Inferior parietal cortex (tissue), 1 donor: ENCODE results near the gene SPRR4.

Experiments used
- DNase-seq: peaks from one replicate; pipeline ENCODE4 v3.0.0-alpha.2; 2016; ENCODE audit errors: extremely low spot score

SPRR4 gene, protein sequence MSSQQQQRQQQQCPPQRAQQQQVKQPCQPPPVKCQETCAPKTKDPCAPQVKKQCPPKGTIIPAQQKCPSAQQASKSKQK

DNA sequence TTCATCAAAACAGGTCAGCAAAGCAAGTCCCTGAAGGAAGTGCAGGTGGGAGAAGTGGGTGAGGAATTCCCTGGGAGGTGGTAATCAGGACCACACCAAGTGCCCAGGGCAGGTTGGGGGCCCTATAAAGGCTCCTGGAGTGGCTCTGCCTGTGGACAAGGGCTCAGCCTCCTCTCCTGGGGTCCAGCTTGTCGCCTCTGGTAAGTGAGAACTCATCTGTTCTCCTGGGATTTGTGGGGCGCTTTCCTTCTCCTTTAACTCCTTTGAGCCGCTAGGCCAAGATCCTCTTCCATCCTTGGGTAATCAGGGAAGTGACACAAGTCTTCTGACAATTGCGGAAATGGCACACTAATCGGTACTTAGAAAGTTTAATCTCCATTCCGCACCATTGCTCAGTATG, at the start of gene SPRR4:
Gene SPRR4 (plus strand): TSS at position 154 of the 400 bp plus-strand sequence. CDS start 1,243 bp downstream, outside the sequence.
- DNase-seq, result no peak

DNA sequence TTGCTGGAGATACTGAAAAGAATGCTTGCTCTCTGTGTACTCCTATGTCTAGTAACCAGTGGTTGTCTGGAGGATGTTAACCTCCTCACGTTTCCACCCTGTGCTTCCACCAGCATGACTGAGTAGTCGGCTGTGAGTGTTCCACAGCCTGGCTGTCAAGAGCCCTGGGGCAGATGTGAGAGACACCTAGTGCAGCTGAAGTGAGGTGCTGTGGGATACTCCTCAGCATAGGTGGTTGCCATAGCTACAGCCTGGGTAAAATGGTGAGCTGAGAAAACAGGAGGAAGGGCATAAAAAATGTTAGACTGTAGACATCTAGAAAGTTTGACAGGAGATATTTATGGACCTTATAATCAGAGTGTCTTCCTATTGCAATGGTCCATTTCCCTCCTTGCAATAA, 46.3 kb upstream of the SPRR4 start:
- DNase-seq, result no peak

DNA sequence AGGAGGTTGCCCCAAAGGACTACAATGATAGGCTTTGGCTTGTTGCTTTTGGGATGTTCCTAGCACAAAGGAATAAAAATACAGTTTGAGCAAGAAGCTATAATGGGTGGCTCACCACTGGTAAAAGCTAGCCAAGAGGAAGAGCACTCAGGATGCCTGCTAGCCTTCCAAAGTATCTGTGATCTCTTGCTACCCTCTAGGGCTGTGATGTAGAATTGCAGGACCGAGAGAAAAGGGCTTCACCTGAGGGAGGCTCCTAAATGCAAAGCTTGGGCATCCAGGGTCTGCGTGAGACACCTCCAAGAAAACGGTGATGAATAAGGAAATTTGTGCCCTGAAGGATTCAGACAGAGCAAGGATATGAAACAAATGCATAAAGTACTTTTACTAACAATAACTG, 44.4 kb upstream of the SPRR4 start:
- no peak for DNase-seq

DNA sequence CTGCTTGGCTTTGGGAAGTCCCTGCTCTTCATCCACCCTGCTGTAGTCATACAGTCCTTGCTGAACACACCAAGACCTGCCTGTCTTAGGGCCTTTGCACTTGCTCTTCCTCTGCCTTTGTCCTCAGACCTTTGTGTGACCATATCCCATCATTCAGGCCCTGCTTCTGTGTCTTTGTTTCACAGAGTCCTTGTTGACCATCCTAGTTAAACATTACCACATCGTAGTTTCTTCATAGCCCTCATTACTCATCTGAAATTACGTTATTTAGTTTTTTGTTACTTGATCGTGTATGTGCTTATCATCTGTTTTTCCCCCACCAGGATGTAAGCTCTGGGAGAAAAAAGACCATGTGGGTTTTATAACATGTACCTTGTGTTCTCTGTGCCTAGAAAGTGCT, 41.8 kb upstream of the SPRR4 start:
- no peak for DNase-seq

DNA sequence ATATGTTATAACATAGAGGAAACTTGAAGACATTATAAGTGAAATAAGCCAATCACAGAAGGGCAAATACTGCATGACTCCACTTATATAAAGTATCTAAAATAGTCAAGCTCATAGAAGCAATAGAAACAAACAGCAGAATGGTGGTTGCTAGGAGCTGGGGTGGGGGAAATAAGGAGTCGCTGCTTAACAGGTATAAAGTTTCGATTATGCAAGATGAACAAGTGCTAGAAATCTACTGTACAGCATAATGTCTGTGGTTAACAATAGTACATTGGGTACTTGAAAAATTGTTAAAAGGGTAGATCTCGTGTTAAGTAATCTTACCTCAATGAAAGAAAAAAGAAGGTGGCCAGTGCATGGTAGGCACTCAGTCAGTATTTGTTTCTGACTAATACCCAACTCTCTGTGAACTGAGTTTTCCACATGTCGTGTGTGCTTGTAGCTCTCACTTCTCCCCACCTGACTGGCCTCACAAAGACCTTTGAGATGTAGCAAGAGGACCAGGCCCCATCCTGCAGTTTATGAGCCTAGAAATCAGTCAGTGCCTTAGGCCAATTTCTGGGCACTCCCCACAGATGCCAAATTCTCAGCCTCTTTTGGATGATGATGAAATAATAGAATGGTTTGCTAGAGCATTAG, 38.2 kb upstream of the SPRR4 start:
- no peak for DNase-seq

DNA sequence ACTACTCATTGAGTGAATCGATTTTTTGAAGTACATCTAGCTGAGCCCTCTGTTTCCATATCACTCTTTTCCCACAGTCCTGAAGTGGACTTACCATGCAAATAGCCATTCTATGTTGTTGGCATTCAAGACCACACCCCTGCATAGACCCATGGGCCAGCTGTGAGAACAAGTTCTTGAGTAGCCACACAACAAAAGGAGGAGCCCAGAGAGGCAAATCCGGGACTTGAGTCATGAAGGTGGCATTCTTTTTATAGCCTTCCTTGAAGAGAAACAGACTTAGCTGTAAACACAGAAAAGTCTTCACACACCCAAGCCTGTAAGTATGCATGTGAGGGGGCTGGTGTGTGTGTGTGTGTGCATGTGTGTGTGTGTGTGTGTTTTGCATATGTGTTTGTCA, 37.3 kb upstream of the SPRR4 start:
- DNase-seq, result no peak

DNA sequence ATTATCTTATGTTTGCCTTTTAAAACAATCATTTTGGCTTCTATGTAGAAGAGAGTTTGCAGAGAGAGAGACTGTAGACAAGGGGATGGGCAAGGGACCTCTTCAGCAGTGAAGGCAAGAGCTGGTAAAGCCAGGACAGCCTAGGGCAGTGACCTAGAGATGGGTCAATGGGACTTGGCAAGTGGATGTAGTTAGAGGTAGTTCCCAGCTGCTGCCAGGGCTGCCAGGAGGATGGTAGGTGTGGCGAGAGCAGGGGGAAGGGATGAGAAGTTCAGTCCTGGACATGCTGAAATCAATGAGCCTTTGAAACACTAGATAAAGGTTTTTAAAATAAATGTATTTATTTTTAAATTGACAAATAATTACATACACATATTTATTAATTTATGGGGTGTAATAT, 29.8 kb upstream of the SPRR4 start:
- no peak for DNase-seq

DNA sequence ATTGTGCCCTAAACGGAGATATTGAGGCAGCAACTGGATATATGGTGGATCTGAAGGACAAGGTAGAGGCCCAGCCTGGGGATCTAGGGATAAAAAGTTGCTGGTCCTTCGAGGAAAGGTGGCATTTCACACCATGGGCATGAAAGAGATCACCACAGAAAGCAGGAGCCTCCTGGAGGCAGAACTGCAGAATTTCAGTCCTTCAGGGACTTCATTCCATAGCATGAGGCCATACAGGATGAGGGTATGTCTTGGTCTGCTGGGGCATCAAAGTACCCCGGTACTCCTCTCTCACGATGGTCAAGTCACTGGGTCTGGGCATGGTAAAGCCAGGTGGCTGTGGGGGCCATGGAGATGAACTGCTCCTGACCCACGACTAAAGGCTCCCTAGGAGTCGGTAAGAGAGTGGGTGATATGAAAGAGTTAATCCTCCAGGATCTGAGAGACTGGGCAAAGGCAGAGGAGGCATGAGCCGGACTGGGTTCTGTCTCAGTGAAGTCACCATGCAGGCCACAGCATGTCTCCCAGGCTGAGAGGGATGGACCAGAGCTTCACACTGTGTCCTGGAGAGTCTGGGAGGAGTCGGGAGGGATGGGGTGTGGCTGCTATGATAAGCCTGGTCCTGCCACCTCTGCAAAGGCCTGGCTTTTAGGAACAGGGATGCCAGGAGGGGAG, 29.3 kb upstream of the SPRR4 start:
- no peak for DNase-seq

DNA sequence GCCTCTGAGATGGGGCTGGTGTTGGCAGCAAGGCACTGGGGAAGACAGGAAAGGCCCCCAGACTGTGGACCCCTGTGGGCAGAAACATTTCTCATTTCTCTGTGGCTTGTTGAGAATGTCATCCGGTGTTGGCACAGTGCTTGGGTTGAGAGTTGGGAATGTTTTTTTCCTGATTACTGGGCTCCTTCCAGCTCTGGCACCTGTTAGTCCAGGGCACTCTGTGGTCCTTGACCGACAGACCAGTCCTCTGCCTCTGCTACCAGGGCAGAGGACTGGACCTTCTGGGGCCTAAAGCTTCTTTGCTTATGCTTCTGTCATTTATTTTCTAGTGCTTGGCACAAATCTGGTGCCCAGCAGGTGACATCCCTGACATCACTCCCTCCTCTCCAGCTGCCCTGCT, 28.3 kb upstream of the SPRR4 start:
- DNase-seq, result no peak

DNA sequence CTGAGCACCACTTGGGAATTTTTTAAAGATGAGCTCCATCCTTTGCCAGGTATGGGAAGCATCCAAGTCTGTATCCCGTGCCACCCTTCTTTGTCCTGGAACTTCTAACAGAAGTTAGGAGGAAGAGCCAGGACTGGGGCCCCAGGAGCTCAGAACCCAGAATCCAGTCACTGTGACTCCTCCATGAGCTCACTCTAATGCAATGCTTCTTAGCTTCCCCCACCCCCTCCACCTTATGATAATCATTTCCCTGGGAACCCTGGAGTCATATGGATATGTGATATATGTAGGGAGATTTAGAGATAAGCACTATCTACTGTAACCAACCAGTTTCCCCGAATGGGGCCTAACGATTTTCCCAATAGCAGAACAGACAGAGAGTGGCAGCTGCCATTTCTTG, 24.2 kb upstream of the SPRR4 start:
- DNase-seq, result no peak

DNA sequence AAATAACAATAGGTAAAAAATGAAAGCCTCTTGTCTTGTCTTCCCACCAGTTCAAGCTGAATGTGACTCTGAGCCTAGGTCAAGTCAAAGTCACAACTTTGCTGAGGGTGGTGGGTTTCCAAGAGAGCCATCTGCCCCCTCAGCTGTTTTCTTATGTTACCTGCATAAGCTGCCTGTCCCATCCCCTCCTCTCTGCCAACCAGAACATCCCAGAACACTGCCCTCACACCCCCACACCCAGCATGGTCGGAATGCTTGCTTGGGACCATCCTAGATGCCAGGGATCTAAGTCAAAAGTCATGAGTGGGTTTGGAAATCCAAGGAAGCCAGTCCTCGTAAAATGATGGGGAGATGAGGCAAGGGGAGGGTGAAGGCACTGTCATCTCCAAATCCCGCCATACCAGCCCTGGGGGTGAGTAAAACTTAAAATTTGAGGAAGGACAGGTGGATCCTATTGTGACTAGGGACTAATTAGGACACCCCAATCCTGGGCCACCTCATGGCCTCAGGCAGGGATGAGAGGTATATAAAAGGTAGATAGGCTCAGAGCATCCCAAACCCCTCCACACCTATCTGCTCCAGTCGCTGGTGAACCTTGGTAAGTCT, 23.7 kb upstream of the SPRR4 start, which contains the start of gene SPRR5:
Gene SPRR5 (plus strand): TSS at position 556 of the 606 bp plus-strand sequence. CDS start 1,349 bp downstream, outside the sequence.
- no peak for DNase-seq

DNA sequence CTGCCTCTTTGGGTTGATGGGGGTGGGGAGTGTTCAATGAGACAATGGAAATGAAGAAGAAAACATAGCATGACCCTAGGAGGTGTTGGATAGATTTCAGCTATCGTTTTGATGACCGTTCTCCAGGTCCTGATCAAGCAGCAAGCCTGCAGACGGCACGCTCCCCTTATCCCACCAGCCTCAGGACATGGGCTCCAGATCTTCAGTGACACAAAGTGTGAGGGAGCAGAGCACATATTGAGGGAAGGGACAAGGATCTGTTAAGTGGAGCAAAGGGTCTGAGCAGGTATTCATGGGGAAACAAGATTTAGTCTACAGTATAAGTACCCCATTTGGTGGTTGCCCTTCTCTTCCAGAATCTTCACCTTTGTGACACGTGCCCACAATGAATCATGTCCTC, 18.7 kb upstream of the SPRR4 start:
- no peak for DNase-seq

DNA sequence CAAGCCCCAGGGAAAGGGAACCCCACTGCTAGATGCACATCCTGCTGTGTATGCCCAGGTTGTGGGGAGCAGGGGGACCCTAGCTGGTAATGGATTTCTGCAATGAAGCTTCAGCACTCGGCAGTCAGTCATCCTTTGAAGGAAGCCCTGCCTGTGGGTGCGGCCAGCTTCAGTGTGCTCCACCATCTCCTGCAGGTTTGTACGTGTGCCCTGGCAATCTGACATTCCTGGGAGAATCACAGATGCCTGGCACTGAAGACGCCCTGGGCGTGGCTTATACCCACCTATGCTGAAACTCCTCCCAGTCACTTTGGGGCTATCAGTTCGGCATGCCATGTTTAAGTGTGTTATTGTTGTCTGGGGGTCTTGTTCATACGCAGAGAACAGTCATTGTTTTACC, 16.7 kb upstream of the SPRR4 start:
- no peak for DNase-seq

DNA sequence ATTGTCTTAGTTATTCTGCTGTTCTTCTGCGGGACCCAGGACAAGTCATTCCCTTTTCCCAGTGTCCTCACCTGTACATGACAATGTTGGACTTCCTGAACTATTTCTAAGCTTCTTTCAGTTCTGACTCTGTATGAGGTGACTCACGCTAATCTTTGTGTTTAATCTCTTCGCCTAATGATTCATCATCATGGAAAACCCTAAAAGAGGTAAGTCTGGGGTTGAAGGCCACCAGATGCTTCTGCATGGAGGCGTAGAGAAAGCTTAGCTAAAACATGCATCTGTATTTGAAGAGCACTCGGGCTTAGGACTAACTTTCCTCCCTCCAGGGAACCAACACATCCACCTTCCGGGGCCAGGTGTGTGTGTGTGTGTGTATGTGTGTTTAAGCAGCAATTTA, 16.0 kb upstream of the SPRR4 start:
- DNase-seq, result no peak

DNA sequence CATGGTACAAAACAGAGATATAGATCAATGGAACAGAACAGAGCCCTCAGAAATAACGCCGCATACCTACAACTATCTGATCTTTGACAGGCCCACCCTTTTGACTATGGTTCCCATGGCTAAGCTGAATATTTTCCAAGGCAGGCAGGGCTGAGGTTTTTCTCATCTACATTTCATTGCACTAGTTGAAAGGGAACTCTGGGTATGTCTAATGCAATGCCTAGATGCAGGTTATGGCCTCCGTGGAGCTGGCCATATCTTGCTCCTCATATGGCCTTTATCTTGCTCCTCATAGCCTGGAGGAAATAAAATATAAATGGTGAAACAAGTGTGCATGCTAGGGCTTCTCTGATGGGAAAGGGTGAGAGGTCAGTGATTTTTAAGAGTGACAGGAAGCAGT, 12.9 kb upstream of the SPRR4 start:
- DNase-seq, result no peak

DNA sequence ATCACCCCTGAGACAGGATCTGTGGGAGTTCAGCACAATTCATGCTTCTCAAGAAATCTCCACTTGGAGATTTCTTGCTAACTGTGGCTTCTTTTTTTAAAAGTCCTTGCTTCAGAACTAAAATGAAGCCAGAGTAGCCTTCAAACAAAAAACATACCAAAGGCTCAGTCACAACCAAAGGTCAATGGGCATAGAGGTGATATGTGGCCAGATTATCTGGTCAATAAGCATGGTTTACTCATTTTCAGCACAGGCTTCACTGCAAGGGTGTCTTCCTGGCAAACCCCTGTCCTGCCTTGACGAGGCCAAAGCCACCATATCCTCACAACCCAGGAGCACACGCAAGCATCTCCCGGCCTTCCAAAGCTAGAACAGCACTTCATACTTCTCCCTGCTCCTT, 11.2 kb upstream of the SPRR4 start:
- no peak for DNase-seq

DNA sequence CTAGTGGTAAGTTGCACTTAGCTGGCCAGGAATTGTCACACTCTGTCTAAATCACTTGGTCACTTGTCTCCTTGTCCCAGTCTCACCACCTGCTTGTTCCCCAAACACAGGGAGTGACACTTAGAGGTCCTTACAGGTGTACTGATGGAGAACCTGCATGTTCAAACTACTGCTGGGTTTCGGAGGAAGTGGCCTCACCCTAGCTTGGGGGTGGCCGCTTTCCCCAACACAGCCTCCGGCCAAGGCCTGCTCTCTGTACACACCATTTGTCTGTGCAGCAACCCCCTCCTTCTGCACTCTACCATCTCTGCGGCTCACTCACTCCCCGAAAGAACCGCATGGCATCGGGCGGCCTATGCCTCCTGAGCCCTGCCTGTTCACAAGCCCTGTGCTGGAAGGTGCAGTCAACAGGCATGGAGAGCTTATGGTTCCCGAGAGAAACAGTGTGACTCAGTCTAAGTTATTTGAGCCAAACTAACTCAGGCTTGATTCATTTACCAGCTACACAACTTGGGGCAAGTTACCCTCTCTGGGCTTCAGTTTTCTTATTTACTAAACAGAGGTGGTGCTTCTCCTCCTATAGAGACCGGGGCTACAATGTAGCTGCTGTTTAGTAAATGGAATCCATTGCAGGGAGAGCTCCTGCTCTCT, 10.5 kb upstream of the SPRR4 start:
- DNase-seq, result no peak

DNA sequence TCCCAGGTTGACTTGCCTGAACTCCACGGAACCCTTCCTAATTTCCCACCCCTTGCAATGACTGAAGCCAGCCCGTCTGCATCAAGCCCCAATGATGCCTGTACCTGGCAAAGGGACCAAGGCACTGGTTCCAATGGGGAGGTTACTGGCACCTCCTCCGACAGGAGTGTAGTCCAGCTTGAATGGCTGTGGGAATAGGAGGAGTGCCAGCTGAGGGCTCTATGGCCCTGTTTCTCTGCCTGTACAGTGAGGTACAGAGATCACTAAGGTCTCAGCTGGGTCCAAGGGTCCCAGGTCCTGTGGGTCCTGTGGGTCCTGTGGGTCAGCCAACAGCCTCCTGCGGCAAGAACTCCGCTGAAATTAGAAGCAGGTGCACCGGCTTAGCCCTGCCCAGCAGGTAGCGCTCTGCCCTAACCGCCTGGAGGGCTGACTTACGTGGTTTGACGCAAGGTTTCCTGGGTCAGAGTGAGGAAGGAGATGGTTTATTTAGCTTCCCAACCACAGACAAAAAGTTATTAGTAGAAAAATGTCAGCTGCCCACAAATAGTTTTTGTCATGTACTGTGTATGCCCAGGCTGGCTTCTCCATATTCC, 9.9 kb upstream of the SPRR4 start:
- DNase-seq, result no peak

DNA sequence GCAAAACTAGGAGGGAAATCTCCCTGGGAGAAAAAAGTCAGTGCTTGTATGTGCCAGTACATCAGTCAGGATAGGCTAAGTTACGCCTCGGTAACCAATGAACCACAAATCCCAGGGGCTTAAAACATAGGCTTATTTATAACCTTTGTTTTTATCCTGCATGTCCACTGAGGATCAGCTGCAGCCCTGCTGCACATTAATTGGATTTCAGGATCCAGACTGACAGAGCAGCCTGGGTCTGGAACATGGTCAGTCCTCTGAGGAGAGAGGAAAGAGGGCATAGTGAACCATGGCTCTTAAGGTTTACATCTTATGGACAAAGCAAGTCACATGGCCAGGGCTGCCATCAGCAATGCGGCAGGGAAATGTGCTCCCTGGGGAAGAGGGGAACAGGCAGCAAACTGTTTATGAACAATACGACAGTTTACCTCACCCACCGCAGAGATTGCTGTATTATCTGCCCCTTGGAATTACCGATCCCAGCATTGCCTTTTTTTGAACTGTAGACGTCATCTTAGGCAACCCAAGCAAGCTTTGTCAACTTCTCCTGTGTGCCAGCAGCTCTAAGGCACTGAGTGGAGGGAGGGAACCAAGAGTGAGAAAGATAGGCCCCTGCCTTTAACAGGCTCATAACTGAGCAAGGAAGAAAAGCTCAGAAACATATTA, 9.1 kb upstream of the SPRR4 start:
- DNase-seq, result no peak

DNA sequence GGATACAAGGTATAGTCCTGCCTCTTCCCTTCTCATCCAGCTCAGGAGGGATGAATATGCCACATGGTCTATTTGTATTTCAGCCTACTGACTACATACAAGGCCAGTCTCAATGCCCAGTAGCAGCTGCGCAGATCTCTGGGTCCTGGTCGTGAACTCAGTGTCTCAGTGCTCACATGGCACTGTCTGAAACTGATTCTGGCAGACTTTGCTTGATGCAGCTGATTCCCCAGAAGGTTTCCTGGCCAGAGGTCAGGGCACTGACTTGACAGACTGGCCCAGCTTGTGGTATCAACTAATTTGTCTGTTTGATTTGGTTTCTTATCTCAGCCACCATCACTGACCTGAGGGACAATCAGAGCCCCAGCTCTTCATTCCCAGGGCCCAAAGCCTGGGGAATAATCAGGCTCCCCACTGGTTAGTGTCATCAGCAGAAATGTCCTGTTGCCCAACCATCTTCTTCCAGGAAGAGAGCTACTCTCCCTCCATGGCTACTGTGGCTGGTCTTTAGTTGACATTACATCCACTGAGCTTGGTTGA, 7.5 kb upstream of the SPRR4 start:
- DNase-seq, result no peak

DNA sequence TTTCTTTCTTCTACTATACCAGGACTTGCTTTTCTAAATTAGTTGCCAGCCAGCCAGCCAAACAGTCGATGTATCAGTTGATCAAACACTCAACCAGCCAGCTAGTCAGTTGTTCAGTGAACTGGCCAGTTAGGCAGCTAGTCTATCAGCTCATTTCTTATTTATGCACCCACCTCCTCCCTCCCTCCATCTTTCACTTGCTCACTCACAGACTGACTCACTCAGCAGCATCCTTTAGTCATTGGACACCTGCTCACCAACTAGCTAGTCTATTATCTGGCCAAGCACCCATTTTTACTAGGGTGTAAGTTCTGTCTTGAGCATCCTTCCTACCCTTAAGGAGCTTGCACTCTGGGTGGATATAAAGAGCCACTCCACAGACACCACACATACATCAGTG, 5.9 kb upstream of the SPRR4 start:
- no peak for DNase-seq
